HFFc6 (cell line): ENCODE measurements around the gene PICALM. TPM values are rescaled to one million over a fixed set of nuclear protein-coding genes. Genes with fewer than 3 reads are reported as not detected.
"Not testable (repeated sequence)": the region's sequence is repeated elsewhere in the genome, so short reads cannot be mapped to it uniquely, and the experiment has no call there.

Source experiments
- DNase-seq: peaks from one replicate; pipeline ENCODE4 v3.0.0-alpha.2; 2018
- H3K27ac Mint-ChIP-seq: 2 replicates; pipeline ENCODE4 v1.8.0; 2020; ENCODE audit warnings: mild to moderate bottlenecking, mixed read lengths
- H3K27me3 Mint-ChIP-seq: 2 replicates; pipeline ENCODE4 v1.8.0; 2021; ENCODE audit warnings: mild to moderate bottlenecking, moderate library complexity, mixed read lengths; ENCODE audit not compliant: insufficient read depth
- H3K36me3 Mint-ChIP-seq: 2 replicates; pipeline ENCODE4 v1.8.0; 2021; ENCODE audit warnings: low read depth, mixed read lengths
- H3K4me1 Mint-ChIP-seq: 2 replicates; pipeline ENCODE4 v1.8.0; 2020; ENCODE audit warnings: low read depth, mixed read lengths
- H3K4me3 Mint-ChIP-seq: 2 replicates; pipeline ENCODE4 v1.8.0; 2020; ENCODE audit warnings: mild to moderate bottlenecking, moderate library complexity, mixed read lengths
- H3K9me3 Mint-ChIP-seq: 2 replicates; pipeline ENCODE4 v1.8.0; 2020; ENCODE audit warnings: mild to moderate bottlenecking, mixed read lengths
- CTCF ChIP-seq: fragments of 200-600 bp; sonication (generic); IDR thresholded peaks from 2 replicates; pipeline ENCODE4 v1.5.0; 2021; ENCODE audit warnings: antibody characterized with exemption, mild to moderate bottlenecking
- total RNA-seq, 6 experiments: library from RNA; stranded (reverse); fragmentation: NEBNext Ultra II Directional; extraction: Animal tissue kit (Norgen Biotek cat#: 25700); gene quantifications; 2 replicates in 1 of 6; 3 replicates in 5 of 6; pipeline ENCODE4 v1.2.3, GENCODE V29; 2021

Gene PICALM
- total RNA-seq, 6 experiments from 2014 or later, result 193 to 267 (median 244) TPM

- no peak for DNase-seq
- Mint-ChIP-seq H3K4me1 (peaks cover 63% of the 10 kb centered on the region), H3K36me3 (no peaks in the 10 kb centered on the region), H3K9me3 (no peaks in the 10 kb centered on the region), H3K27me3 (peaks cover 2% of the 10 kb centered on the region; the same call in 1 of the 2 replicates), H3K27ac (peak overlapping the region; percentile 85), H3K4me3 (peak overlapping the region; percentile 57)
- no peak for TF ChIP-seq CTCF
Observed at GRCh38 chr11:86091086-86091485, 22.2 kb upstream of the PICALM start.

GRCh38 chr11:86089659-86090058 lies 20.8 kb upstream of the PICALM start:
- H3K9me3 Mint-ChIP-seq, result no peaks in the 10 kb centered on the region
- peaks cover 70% of the 10 kb centered on the region for H3K4me1 Mint-ChIP-seq
- no peak for TF ChIP-seq CTCF
- no peaks in the 10 kb centered on the region for H3K36me3 Mint-ChIP-seq
- 0 out of 2 replicates have a peak overlapping the region, but pooled peaks have one; percentile 5 for H3K4me3 Mint-ChIP-seq
- DNase-seq, result peak; percentile 90
- peak overlapping the region; percentile 60 for H3K27ac Mint-ChIP-seq
- peaks cover 2% of the 10 kb centered on the region; the same call in 1 of the 2 replicates for H3K27me3 Mint-ChIP-seq

GRCh38 chr11:86087688-86088087 lies 18.8 kb upstream of the PICALM start:
- not testable (repeated sequence) for DNase-seq, H3K27ac Mint-ChIP-seq, H3K4me3 Mint-ChIP-seq, H3K9me3 Mint-ChIP-seq, H3K36me3 Mint-ChIP-seq, H3K27me3 Mint-ChIP-seq
- peaks cover 64% of the 10 kb centered on the region for H3K4me1 Mint-ChIP-seq

- H3K4me1 Mint-ChIP-seq, result peaks cover 63% of the 10 kb centered on the region
- peaks cover 2% of the 10 kb centered on the region; the same call in 1 of the 2 replicates for H3K27me3 Mint-ChIP-seq
- no peak for TF ChIP-seq CTCF
- no peaks in the 10 kb centered on the region for H3K9me3 Mint-ChIP-seq
- no peak overlapping the region for H3K27ac Mint-ChIP-seq
- H3K36me3 Mint-ChIP-seq, result no peaks in the 10 kb centered on the region
- no peak for DNase-seq
- H3K4me3 Mint-ChIP-seq, result no peak overlapping the region
Observed at GRCh38 chr11:86087256-86087655, 18.4 kb upstream of the PICALM start.

GRCh38 chr11:86081455-86081854 lies 12.6 kb upstream of the PICALM start:
- no peak overlapping the region for H3K27ac Mint-ChIP-seq

GRCh38 chr11:86079421-86079820 lies 10.5 kb upstream of the PICALM start:
- H3K4me1 Mint-ChIP-seq, result peaks cover 7% of the 10 kb centered on the region
- DNase-seq, result no peak
- no peak overlapping the region for H3K27ac Mint-ChIP-seq
- no peaks in the 10 kb centered on the region for H3K36me3 Mint-ChIP-seq
- no peak for TF ChIP-seq CTCF
- no peak overlapping the region for H3K4me3 Mint-ChIP-seq
- H3K27me3 Mint-ChIP-seq, result no peaks in the 10 kb centered on the region
- H3K9me3 Mint-ChIP-seq, result no peaks in the 10 kb centered on the region

More at GRCh38 chr11:86081455-86081854, 12.6 kb upstream of the PICALM start:
- TF ChIP-seq CTCF, result no peak
- peaks cover 18% of the 10 kb centered on the region for H3K4me1 Mint-ChIP-seq
- H3K27me3 Mint-ChIP-seq, result no peaks in the 10 kb centered on the region
- no peak for DNase-seq
- H3K36me3 Mint-ChIP-seq, result no peaks in the 10 kb centered on the region
- H3K4me3 Mint-ChIP-seq, result no peak overlapping the region
- H3K9me3 Mint-ChIP-seq, result no peaks in the 10 kb centered on the region
